ENCODE results near the gene COL16A1. TPM values are rescaled to one million over a fixed set of nuclear protein-coding genes. Genes with fewer than 3 reads are reported as not detected.

The COL16A1 gene
- total RNA-seq, 1 experiment from 2014 or later, result 5.1 TPM

GRCh38 chr1:31694069-31694963, 9.5 kb downstream of the COL16A1 start:
- in situ Hi-C loops (cut with HindIII; ENCODE audit: low pct_unique_long_range_greater_than_20kb, low sequenced_read_pairs), result no loop called here
- no peak for DNase-seq (ENCODE audit: low read depth)

DNA sequence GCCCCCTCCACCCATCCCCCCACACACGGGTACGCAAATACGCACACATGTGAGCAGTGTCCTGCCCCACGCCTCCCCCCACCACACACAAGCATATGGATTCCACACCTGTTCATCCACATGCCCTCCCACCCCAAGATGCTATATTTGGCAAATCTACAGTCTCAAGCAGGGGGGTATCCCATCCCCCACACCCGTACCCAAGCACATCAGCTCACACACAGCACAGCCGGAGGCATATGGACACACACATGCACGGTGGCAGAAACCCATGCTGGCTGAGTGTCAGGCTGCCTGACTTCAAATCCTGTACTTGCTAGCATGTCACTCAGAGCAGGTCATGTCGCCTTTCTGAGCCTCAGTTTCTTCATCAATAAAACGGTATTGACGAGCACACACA, 10.6 kb downstream of the COL16A1 start:
- in situ Hi-C loops (cut with HindIII; ENCODE audit: low pct_unique_long_range_greater_than_20kb, low sequenced_read_pairs), result no loop called here
- no peak for DNase-seq (ENCODE audit: low read depth)

GRCh38 chr1:31691951-31692350, 11.9 kb downstream of the COL16A1 start:
- in situ Hi-C loops (cut with HindIII; ENCODE audit: low pct_unique_long_range_greater_than_20kb, low sequenced_read_pairs), result no loop called here
- DNase-seq (ENCODE audit: low read depth), result no peak

GRCh38 chr1:31691446-31691845, 12.4 kb downstream of the COL16A1 start:
- no peak for DNase-seq (ENCODE audit: low read depth)
- in situ Hi-C loops (cut with HindIII; ENCODE audit: low pct_unique_long_range_greater_than_20kb, low sequenced_read_pairs), result no loop called here

GRCh38 chr1:31690921-31691320, 12.9 kb downstream of the COL16A1 start:
- no peak for DNase-seq (ENCODE audit: low read depth)
- in situ Hi-C loops (cut with HindIII; ENCODE audit: low pct_unique_long_range_greater_than_20kb, low sequenced_read_pairs), result no loop called here

- in situ Hi-C loops (cut with HindIII; ENCODE audit: low pct_unique_long_range_greater_than_20kb, low sequenced_read_pairs), result no loop called here
- DNase-seq (ENCODE audit: low read depth), result peak; percentile 44
These were observed 14.0 kb downstream of the COL16A1 start for GRCh38 chr1:31689854-31690253.

DNA sequence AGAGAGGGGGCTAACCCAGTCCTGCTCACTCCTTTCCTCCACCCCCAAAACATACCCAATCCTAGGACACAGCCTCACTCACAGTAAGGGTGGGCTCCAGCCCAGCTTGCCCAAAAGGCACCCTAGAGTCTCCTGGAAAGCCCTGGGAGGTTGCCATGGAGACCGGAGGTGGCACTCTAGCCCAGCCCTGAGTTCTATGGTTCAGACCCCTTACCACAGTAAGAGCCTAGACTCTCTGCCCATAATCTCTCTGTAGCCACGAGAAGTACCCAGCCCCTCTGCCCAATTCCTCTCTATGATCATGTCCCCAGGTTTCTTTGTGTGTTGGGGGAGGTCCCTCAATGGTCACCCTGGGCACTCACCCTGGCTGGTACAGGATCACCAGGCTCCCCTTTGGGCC, 14.4 kb downstream of the COL16A1 start:
- no peak for DNase-seq (ENCODE audit: low read depth)
- in situ Hi-C loops (cut with HindIII; ENCODE audit: low pct_unique_long_range_greater_than_20kb, low sequenced_read_pairs), result no loop called here

GRCh38 chr1:31688233-31688918, 15.4 kb downstream of the COL16A1 start:
- DNase-seq (ENCODE audit: low read depth), result no peak
- in situ Hi-C loops (cut with HindIII; ENCODE audit: low pct_unique_long_range_greater_than_20kb, low sequenced_read_pairs), result no loop called here

GRCh38 chr1:31687601-31688000, 16.2 kb downstream of the COL16A1 start:
- in situ Hi-C loops (cut with HindIII; ENCODE audit: low pct_unique_long_range_greater_than_20kb, low sequenced_read_pairs), result no loop called here
- no peak for DNase-seq (ENCODE audit: low read depth)

DNA sequence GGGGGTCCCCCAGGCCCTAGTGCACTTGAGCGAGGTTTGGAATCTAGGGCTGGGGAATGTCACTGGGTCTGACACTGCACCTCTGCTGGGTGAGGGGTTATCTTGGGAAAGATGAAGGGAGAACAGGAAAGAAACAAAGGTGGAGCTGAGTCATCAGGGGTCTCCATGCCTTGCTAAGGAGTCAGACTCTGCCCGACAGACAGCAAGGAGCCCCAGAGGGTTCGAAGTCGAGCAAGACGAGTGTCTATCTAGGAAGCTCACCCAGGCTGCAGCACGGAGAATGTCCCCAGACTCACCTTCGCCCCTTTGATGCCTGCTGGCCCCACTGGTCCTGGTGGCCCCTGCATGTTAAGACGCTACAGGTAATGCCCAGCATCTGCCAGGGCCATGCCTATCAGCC, 18.0 kb downstream of the COL16A1 start:
- in situ Hi-C loops (cut with HindIII; ENCODE audit: low pct_unique_long_range_greater_than_20kb, low sequenced_read_pairs), result no loop called here

DNA sequence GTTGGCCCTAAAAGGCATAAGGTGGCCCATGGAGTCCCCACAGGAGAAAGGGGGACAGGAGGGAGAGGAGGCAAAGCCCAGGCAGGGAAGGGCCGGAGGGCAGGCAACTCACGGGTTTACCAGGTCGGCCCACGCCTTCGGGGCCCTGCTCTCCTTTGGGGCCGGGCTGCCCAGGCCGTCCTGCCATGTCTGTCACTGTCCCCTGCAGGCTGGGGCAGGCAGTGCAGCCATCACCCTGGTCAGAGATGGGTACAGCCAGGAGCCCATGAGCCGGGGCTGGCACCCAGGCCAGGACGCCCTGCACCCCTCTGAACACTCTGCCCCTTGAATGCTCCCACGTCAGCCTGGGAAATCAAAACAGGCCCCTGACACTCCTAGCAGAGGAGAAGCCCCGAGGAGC, 19.8 kb downstream of the COL16A1 start:
- in situ Hi-C loops (cut with HindIII; ENCODE audit: low pct_unique_long_range_greater_than_20kb, low sequenced_read_pairs), result no loop called here
- no peak for DNase-seq (ENCODE audit: low read depth)

More for the DNA sequence above, 18.0 kb downstream of the COL16A1 start:
- DNase-seq (ENCODE audit: low read depth), result no peak

DNA sequence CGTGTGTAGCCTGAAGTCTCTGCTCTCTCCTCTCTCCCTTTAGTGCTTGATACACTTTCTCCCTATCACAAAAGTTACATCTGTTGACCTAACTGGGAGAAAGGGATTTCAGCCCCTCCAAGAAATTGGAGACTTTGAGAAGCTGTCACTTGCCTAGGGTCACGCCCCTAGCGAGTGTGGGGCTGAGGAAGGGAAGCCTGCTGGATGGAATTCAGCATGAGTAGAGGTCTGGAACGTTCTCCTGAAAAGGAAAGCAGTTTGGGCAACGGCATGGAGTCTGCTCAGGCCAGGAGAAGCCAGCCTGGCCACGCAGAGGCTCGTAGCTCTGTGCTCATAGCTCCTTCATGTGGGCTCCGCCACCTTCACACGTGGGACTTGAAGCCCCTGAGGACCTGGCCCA, 22.4 kb downstream of the COL16A1 start:
- no peak for DNase-seq (ENCODE audit: low read depth)
- in situ Hi-C loops (cut with HindIII; ENCODE audit: low pct_unique_long_range_greater_than_20kb, low sequenced_read_pairs), result no loop called here

DNA sequence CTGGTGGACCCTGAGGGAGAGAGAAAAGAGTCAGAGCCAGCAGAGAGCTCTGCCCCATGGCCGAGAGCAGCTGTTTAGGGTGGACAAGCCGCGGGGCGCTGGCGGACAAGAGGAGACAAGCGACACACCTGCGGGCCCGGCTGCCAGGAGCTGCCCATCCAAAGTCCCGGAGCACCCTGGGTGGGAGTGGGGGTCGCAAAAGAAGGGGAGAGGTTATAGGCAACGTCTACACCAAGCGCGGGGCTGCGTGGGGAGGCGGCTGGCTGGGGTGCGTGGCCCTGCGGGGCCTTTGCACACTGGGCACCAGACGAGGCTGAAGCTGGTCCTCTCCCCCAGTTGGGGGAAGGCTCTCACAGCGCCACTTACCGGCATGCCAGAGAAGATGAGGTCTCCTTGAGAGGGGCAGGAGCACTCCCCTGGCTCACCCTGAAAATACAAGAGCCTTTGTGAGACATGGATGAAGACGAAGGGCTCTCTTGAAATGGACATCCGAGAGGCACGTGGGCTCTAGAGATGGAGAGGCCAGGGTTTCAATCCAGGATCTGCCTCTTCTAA, 24.1 kb downstream of the COL16A1 start:
- in situ Hi-C loops (cut with HindIII; ENCODE audit: low pct_unique_long_range_greater_than_20kb, low sequenced_read_pairs), result no loop called here

DNA sequence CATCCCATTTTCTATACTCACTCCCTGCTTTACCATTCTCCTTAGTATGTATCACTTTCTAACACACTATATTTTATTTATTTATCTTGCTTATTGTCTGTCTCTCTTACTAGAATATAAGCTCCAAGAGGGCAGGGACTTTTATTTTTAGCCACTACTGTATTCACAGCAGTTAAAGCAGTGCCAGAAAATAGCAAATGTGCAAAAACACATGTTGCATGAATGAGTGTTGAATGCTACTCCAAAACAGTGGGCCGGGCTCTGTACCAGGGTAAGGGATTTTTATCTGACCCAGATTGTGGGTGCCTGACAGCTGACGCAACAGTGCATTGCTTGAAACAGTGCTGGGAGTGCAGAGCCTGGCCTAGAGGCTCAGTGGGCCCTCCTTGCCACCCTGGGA, 24.7 kb downstream of the COL16A1 start:
- in situ Hi-C loops (cut with HindIII; ENCODE audit: low pct_unique_long_range_greater_than_20kb, low sequenced_read_pairs), result no loop called here
- no peak for DNase-seq (ENCODE audit: low read depth)

More for the DNA sequence above, 24.1 kb downstream of the COL16A1 start:
- DNase-seq (ENCODE audit: low read depth), result no peak

DNA sequence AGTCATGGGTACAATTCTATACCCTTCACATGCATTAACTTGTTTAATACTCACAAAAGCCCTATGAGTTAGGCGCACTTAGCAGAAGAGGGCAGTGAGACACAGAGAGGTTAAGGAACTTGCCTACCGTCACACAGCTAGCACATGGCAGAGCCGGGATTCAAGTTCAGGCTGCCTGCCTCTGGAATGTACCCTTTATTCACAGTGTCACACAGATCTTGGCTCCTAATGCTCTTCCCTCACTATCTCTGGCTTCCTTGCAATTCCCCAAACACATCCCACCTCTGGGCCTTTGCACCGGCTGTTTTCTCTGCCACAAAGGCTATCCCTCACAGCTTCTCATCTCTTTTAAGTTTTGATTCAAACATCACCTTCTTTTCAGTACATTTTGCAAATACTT, 25.1 kb downstream of the COL16A1 start:
- DNase-seq (ENCODE audit: low read depth), result no peak
- in situ Hi-C loops (cut with HindIII; ENCODE audit: low pct_unique_long_range_greater_than_20kb, low sequenced_read_pairs), result no loop called here

GRCh38 chr1:31677949-31678348, 25.9 kb downstream of the COL16A1 start:
- DNase-seq (ENCODE audit: low read depth), result no peak
- in situ Hi-C loops (cut with HindIII; ENCODE audit: low pct_unique_long_range_greater_than_20kb, low sequenced_read_pairs), result no loop called here

DNA sequence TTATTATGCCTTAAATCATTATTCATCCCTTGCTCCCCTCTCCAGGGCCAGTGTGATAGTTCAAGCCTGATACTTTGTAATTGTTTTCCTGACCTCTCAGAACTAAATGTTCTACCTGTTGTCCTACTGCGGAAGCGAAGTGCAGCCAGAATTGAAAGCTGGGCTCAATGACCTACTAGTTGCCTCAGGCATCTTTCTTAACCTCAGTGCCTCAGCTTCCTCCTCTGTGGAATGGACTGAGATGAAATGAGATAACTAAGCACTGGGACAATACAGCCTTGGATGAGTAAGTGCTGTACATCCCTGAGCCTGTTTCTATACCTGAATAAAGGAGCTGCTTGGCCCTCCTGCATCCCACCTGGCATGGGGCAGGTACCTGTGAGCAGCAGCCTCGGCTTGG, 26.4 kb downstream of the COL16A1 start:
- in situ Hi-C loops (cut with HindIII; ENCODE audit: low pct_unique_long_range_greater_than_20kb, low sequenced_read_pairs), result no loop called here

DNA sequence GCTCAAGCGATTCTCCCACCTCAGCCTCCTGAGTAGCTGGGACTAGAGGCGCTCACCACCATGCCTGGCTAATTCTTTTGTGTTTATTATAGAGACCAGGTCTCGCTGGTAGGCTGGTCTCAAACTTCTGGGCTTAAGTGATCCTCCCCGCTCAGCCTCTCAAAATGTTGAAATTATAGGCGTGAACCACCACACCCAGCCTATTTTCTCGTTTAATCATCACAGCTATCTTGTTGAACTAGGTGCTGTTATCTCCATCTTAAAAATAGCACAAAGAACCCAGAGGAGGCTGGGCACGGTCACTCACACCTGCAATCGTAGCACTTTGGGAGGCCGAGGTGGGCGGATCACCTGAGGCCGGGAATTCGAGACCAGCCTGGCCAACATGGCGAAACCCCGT, 28.1 kb downstream of the COL16A1 start:
- DNase-seq (ENCODE audit: low read depth), result no peak
- in situ Hi-C loops (cut with HindIII; ENCODE audit: low pct_unique_long_range_greater_than_20kb, low sequenced_read_pairs), result no loop called here

More for the DNA sequence above, 26.4 kb downstream of the COL16A1 start:
- DNase-seq (ENCODE audit: low read depth), result no peak

GRCh38 chr1:31675161-31675560, 28.7 kb downstream of the COL16A1 start:
- no peak for DNase-seq (ENCODE audit: low read depth)
- in situ Hi-C loops (cut with HindIII; ENCODE audit: low pct_unique_long_range_greater_than_20kb, low sequenced_read_pairs), result no loop called here

Measured in Caki2 (cell line).